ACC112 (cell line): ENCODE results near the gene HOXA2.
A peak's percentile ranks its signal among the peaks of the same experiment; 100 is the strongest.

Experiments used
- H2AFZ ChIP-seq: fragments of 200-600 bp; sonication (generic); one replicate; pipeline ENCODE4 v1.6.0; 2017; ENCODE audit warnings: antibody characterized with exemption, low read length; ENCODE audit not compliant: unreplicated experiment
- H3K27ac ChIP-seq: fragments of 200-600 bp; sonication (generic); 2 replicates; pipeline ENCODE4 v1.5.1; 2014; ENCODE audit warnings: low read depth, mild to moderate bottlenecking, antibody characterized with exemption, low read length, moderate library complexity
- H3K27me3 ChIP-seq: fragments of 200-600 bp; sonication (generic); 2 replicates; pipeline ENCODE4 v1.6.1; 2014; ENCODE audit warnings: mild to moderate bottlenecking, antibody characterized with exemption, low read length, moderate library complexity, mixed read lengths; ENCODE audit not compliant: insufficient read depth
- H3K36me3 ChIP-seq: fragments of 200-600 bp; sonication (generic); 2 replicates; pipeline ENCODE4 v1.6.1; 2016; ENCODE audit warnings: mild to moderate bottlenecking, antibody characterized with exemption, low read length, moderate library complexity, mixed read lengths; ENCODE audit not compliant: insufficient read depth
- H3K4me1 ChIP-seq: fragments of 200-600 bp; sonication (generic); one replicate; pipeline ENCODE4 v1.6.1; 2016; ENCODE audit warnings: low read length, mixed read lengths; ENCODE audit not compliant: insufficient read depth, unreplicated experiment, control insufficient read depth
- H3K4me3 ChIP-seq: fragments of 200-600 bp; sonication (generic); 2 replicates; pipeline ENCODE4 v1.5.1; 2014; ENCODE audit warnings: mild to moderate bottlenecking, low read depth, low read length
- H3K79me2 ChIP-seq: fragments of 200-600 bp; sonication (generic); one replicate; pipeline ENCODE4 v1.6.0; 2016; ENCODE audit warnings: low read length; ENCODE audit not compliant: control insufficient read depth, unreplicated experiment, insufficient read depth

Gene HOXA2

DNA sequence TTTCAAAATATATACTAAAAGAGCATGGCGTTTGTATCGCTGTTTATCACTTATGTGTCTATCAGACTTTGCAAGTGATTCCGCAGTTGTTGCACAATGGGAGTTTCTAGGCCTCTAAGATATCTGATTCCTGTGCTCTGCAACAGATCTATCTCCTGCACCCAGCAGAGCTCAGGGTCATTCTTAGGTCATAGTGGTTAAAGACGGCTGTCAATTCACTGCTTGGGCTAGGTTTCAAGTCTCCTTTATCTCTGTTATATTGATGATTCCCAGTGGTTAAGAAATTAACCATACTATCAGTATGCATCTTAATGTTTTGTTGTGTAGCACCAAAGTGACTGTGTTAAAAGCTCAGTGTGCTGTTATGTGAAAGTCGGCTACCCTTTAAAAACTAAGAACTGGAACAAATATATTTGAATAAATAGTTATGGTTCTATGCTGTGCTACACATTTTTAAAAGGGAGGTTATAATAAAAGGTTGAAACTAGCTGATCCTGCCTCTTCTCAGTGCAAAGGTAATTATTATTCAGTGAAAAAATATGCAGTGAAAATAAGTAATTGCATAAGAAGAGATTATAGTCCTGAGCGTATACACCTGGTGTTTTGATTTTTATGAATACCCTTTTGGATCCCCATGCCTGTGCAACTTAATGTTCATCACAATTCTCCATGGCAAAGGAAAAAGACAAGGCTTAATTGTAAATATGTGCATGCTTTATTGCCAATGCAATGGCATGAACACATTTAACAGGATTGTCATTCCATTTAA is 30.7 kb downstream of the HOXA2 start:
- Histone ChIP-seq H3K27me3 (peaks cover 5% of the 10 kb centered on the region; the same call in 1 of the 2 replicates), H3K79me2 (no peaks in the 10 kb centered on the region), H3K36me3 (no peaks in the 10 kb centered on the region), H3K4me1 (no peaks in the 10 kb centered on the region), H3K4me3 (no peak overlapping the region), H2AFZ (no peak overlapping the region), H3K27ac (no peak overlapping the region)

GRCh38 chr7:27068259-27068658 is 34.2 kb downstream of the HOXA2 start:
- H3K4me1 ChIP-seq: peaks cover 7% of the 10 kb centered on the region
- H3K79me2 ChIP-seq: no peaks in the 10 kb centered on the region
- H2AFZ ChIP-seq: no peak overlapping the region
- no peak overlapping the region for H3K4me3 ChIP-seq
- H3K27ac ChIP-seq: no peak overlapping the region
- H3K36me3 ChIP-seq: no peaks in the 10 kb centered on the region
- H3K27me3 ChIP-seq: peaks cover 5% of the 10 kb centered on the region; the same call in 1 of the 2 replicates

DNA sequence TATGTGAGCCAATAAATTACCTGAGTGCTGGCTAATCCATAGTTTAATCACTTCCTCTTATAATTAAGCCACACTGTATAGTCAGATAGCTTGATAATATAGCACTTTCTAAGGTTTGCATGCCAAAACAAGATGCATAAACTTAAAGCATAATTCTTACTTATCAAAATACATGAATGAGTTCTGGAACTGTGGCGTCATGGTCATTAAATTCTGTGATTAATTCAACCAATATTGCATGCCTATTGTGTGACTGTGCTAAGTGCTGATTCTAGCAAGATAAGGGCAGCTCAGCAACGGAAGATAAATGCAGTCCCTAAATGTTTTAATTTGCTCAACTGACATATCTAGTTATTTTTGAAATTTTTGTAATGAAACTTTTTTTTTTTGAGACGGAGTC is 36.3 kb downstream of the HOXA2 start:
- Histone ChIP-seq H3K27me3 (peaks cover 5% of the 10 kb centered on the region; the same call in 1 of the 2 replicates), H3K36me3 (no peaks in the 10 kb centered on the region), H3K79me2 (no peaks in the 10 kb centered on the region), H3K4me1 (peaks cover 7% of the 10 kb centered on the region), H3K4me3 (no peak overlapping the region), H3K27ac (no peak overlapping the region), H2AFZ (no peak overlapping the region)

- no peak overlapping the region for H3K4me3 ChIP-seq
- no peaks in the 10 kb centered on the region for H3K79me2 ChIP-seq
- no peak overlapping the region for H3K27ac ChIP-seq
- no peaks in the 10 kb centered on the region for H3K36me3 ChIP-seq
- H3K27me3 ChIP-seq: peaks cover 5% of the 10 kb centered on the region; the same call in 1 of the 2 replicates
- H3K4me1 ChIP-seq: peaks cover 7% of the 10 kb centered on the region
- H2AFZ ChIP-seq: no peak overlapping the region
Measured at GRCh38 chr7:27065709-27066108, 36.8 kb downstream of the HOXA2 start.

DNA sequence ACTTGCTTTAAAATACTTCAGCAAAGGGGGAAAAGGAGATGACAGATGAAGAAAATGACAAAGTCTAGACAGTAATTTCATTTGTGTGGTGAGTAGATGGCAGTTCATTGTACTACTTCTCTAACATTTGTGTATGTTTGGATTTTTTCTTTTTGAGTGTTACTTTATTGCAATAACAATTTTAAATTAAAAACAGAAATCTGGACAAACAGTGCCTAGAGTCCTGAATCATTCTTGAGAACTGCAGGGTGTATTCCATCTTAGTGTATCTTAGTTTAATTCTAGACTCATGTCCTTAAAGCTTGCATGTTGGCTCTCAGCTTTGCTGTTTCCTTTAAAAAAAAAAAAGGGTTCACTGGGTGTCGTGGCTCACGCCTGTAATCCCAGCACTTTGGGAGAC is 37.8 kb downstream of the HOXA2 start:
- H2AFZ ChIP-seq: peak overlapping the region; percentile 43
- H3K4me1 ChIP-seq: peaks cover 7% of the 10 kb centered on the region
- no peaks in the 10 kb centered on the region for H3K36me3 ChIP-seq
- H3K27ac ChIP-seq: no peak overlapping the region
- no peak overlapping the region for H3K4me3 ChIP-seq
- H3K79me2 ChIP-seq: no peaks in the 10 kb centered on the region
- peaks cover 5% of the 10 kb centered on the region; the same call in 1 of the 2 replicates for H3K27me3 ChIP-seq

- Histone ChIP-seq H3K4me1 (peaks cover 7% of the 10 kb centered on the region), H3K79me2 (no peaks in the 10 kb centered on the region), H3K27ac (no peak overlapping the region), H3K27me3 (peaks cover 5% of the 10 kb centered on the region; the same call in 1 of the 2 replicates), H3K4me3 (no peak overlapping the region), H3K36me3 (no peaks in the 10 kb centered on the region), H2AFZ (peak overlapping the region; percentile 43)
Measured at GRCh38 chr7:27064159-27064558, 38.3 kb downstream of the HOXA2 start.

- Histone ChIP-seq H3K79me2 (no peaks in the 10 kb centered on the region), H3K4me1 (peaks cover 7% of the 10 kb centered on the region), H3K4me3 (no peak overlapping the region), H3K27me3 (0 out of 2 replicates have a peak, but pooled peaks cover 5% of the 10 kb centered on the region), H3K27ac (no peak overlapping the region), H2AFZ (no peak overlapping the region), H3K36me3 (no peaks in the 10 kb centered on the region)
Measured at GRCh38 chr7:27062946-27063345, 39.5 kb downstream of the HOXA2 start.

DNA sequence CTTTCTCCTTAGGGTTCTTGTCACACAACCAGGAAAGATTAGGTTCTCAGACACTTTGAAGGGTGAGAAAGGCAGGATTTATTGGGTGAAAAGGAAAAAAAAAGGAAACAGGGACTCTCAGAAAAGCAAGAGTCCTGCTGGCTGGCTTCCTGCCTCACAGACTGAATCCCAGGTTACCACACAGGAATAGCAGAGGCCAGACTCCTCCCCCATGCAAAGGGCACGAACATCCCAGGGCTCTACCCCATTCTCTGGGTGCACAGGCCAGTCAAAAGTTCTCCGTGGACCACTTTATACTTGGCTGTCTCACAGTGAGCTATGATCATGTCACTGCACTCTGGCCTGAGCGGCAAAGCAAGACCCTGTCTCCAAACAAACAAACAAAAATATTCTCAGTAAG is 49.3 kb downstream of the HOXA2 start:
- peak overlapping the region; percentile 59 for H2AFZ ChIP-seq
- no peaks in the 10 kb centered on the region for H3K79me2 ChIP-seq
- no peak overlapping the region for H3K4me3 ChIP-seq
- H3K27me3 ChIP-seq: no peaks in the 10 kb centered on the region
- no peaks in the 10 kb centered on the region for H3K36me3 ChIP-seq
- H3K4me1 ChIP-seq: peaks cover 5% of the 10 kb centered on the region
- no peak overlapping the region for H3K27ac ChIP-seq

DNA sequence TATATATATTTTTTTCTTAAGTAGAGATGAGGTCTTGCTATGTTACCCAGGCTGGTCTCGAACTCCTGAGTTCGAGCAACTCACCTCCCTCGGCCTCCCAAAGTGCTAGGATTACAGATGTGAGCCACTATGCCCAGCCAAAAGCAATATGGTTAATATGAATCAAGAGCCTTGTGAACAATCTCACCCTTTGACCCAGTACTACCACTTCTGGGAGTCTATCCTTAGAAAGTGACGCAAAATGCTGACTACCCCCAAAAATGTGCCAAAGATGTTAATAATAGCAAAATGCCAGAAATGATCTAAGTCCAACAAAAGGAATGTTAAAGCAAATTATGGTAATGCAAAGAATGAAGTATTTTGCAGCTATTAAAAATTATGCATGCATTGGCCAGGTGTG is 51.0 kb downstream of the HOXA2 start:
- Histone ChIP-seq H3K4me3 (no peak overlapping the region), H3K79me2 (no peaks in the 10 kb centered on the region), H3K27me3 (no peaks in the 10 kb centered on the region), H3K4me1 (peaks cover 14% of the 10 kb centered on the region), H3K27ac (no peak overlapping the region), H2AFZ (no peak overlapping the region), H3K36me3 (no peaks in the 10 kb centered on the region)
